Activated gamma-delta T cell treated with anti-CD3 and anti-CD28 coated beads, Interleukin-2, amount 50 U/mL, for 16 hours (primary cell): ENCODE data around the gene CDC27.
A peak's percentile ranks its signal among the peaks of the same experiment; 100 is the strongest.
"Not testable (repeated sequence)": the region's sequence is repeated elsewhere in the genome, so short reads cannot be mapped to it uniquely, and the experiment has no call there.

Experiments
- DNase-seq: peaks from one replicate; pipeline ENCODE4 v3.0.0-alpha.2; 2020; ENCODE audit warnings: low read depth

The CDC27 gene

GRCh38 chr17:47219621-47220475 is 30.8 kb upstream of the CDC27 start:
- no peak for DNase-seq

GRCh38 chr17:47218896-47219430 is 29.9 kb upstream of the CDC27 start:
- DNase-seq = no peak

GRCh38 chr17:47217279-47217678 is 28.2 kb upstream of the CDC27 start:
- DNase-seq = not testable (repeated sequence)

GRCh38 chr17:47216821-47217220 is 27.7 kb upstream of the CDC27 start:
- DNase-seq = not testable (repeated sequence)

GRCh38 chr17:47214931-47215330 is 25.8 kb upstream of the CDC27 start:
- no peak for DNase-seq

GRCh38 chr17:47213540-47213939 is 24.4 kb upstream of the CDC27 start:
- DNase-seq = no peak

GRCh38 chr17:47212458-47212857 is 23.4 kb upstream of the CDC27 start:
- no peak for DNase-seq

- DNase-seq = no peak
These were observed 21.7 kb upstream of the CDC27 start for GRCh38 chr17:47210779-47211178.

GRCh38 chr17:47210105-47210504 is 21.0 kb upstream of the CDC27 start:
- DNase-seq = no peak

GRCh38 chr17:47209499-47209898 is 20.4 kb upstream of the CDC27 start:
- DNase-seq = no peak

- no peak for DNase-seq
These were observed 19.8 kb upstream of the CDC27 start, which contains the start of gene MYL4 for GRCh38 chr17:47208744-47209488. Gene MYL4 (plus strand): TSS chr17:47209348. CDS start chr17:47209423, 75 bp downstream.

GRCh38 chr17:47207143-47208067 is 18.3 kb upstream of the CDC27 start:
- no peak for DNase-seq

- peak; percentile 45 for DNase-seq
These were observed 16.4 kb upstream of the CDC27 start for GRCh38 chr17:47205419-47205963.

GRCh38 chr17:47204722-47205418 is 15.8 kb upstream of the CDC27 start:
- DNase-seq = no peak

GRCh38 chr17:47203984-47204721 is 15.1 kb upstream of the CDC27 start:
- DNase-seq = peak; percentile 28

GRCh38 chr17:47201166-47201565 is 12.1 kb upstream of the CDC27 start:
- no peak for DNase-seq

GRCh38 chr17:47200325-47200664 is 11.2 kb upstream of the CDC27 start:
- DNase-seq = no peak

- DNase-seq = no peak
These were observed 10.7 kb upstream of the CDC27 start for GRCh38 chr17:47199627-47200324.

GRCh38 chr17:47197821-47198220 is 8.7 kb upstream of the CDC27 start:
- no peak for DNase-seq
